ENCODE results near the gene C17orf75. TPM values are rescaled to one million over a fixed set of nuclear protein-coding genes. Genes with fewer than 3 reads are reported as not detected.
"Not testable (repeated sequence)": the region's sequence is repeated elsewhere in the genome, so short reads cannot be mapped to it uniquely, and the experiment has no call there.

C17orf75 gene
- 10 to 100 TPM; 12.5 to 13.4 TPM for total RNA-seq

GRCh38 chr17:32341857-32342602 lies at the start of gene C17orf75:
TSS of gene C17orf75 (minus strand) at chr17:32342173. CDS start at chr17:32342139, 34 bp downstream.
- peak; percentile 81 for DNase-seq
- Histone ChIP-seq H3K27me3 (no peaks in the 10 kb centered on the region), H3K9me3 (no peaks in the 10 kb centered on the region), H3K36me3 (no peaks in the 10 kb centered on the region), H3K4me1 (peaks cover 5% of the 10 kb centered on the region), H3K4me3 (peak within 1 kb of the TSS; percentile 49), H3K27ac (peak within 1 kb of the TSS; percentile 80), H3K9ac (ENCODE audit: low read depth in 2 of 2, low read length in 2 of 2) (peak within 1 kb of the TSS; percentile 57 to 83)
- intact Hi-C loops (cut with DNase I): loop anchor here (10.0 kb wide), 1 partner anchor 103 kb away; the partner anchor contains the start of gene PSMD11
- TF ChIP-seq CTCF (IDR thresholded peaks at IDR 0.05): no peak

- no peak for TF ChIP-seq CTCF (IDR thresholded peaks at IDR 0.05)
- intact Hi-C loops (cut with DNase I): no loop called here
- Histone ChIP-seq H3K27ac (no peak overlapping the region), H3K9ac (ENCODE audit: low read depth in 2 of 2, low read length in 2 of 2) (no peak overlapping the region), H3K9me3 (no peaks in the 10 kb centered on the region), H3K4me1 (no peaks in the 10 kb centered on the region), H3K27me3 (no peaks in the 10 kb centered on the region), H3K4me3 (no peak overlapping the region), H3K36me3 (no peaks in the 10 kb centered on the region)
- DNase-seq: no peak
Measured at GRCh38 chr17:32388613-32389459, 46.9 kb upstream of the C17orf75 start.

- intact Hi-C loops (cut with DNase I); H3K4me3 ChIP-seq: not testable (repeated sequence)
Measured at GRCh38 chr17:32388128-32388527, 46.2 kb upstream of the C17orf75 start.

GRCh38 chr17:32386844-32387243 lies 44.9 kb upstream of the C17orf75 start:
- Histone ChIP-seq H3K27me3 (no peaks in the 10 kb centered on the region), H3K4me1 (no peaks in the 10 kb centered on the region), H3K27ac (no peak overlapping the region), H3K4me3 (no peak overlapping the region), H3K9ac (ENCODE audit: low read depth in 2 of 2, low read length in 2 of 2) (no peak overlapping the region), H3K36me3 (no peaks in the 10 kb centered on the region), H3K9me3 (no peaks in the 10 kb centered on the region)
- no peak for TF ChIP-seq CTCF (IDR thresholded peaks at IDR 0.05)
- intact Hi-C loops (cut with DNase I): no loop called here
- DNase-seq: no peak

More at GRCh38 chr17:32388128-32388527, 46.2 kb upstream of the C17orf75 start:
- H3K9ac ChIP-seq (ENCODE audit: low read depth in 2 of 2, low read length in 2 of 2); DNase-seq; H3K9me3 ChIP-seq; H3K36me3 ChIP-seq; H3K27me3 ChIP-seq; H3K27ac ChIP-seq; H3K4me1 ChIP-seq: not testable (repeated sequence)

GRCh38 chr17:32385971-32386370 lies 44.0 kb upstream of the C17orf75 start:
- H3K36me3 ChIP-seq: no peaks in the 10 kb centered on the region
- H3K27me3 ChIP-seq: no peaks in the 10 kb centered on the region

More at GRCh38 chr17:32385971-32386370, 44.0 kb upstream of the C17orf75 start:
- DNase-seq: no peak
- Histone ChIP-seq H3K27ac (no peak overlapping the region), H3K9ac (ENCODE audit: low read depth in 2 of 2, low read length in 2 of 2) (no peak overlapping the region), H3K4me1 (no peaks in the 10 kb centered on the region), H3K4me3 (no peak overlapping the region), H3K9me3 (no peaks in the 10 kb centered on the region)
- TF ChIP-seq CTCF (IDR thresholded peaks at IDR 0.05): no peak
- intact Hi-C loops (cut with DNase I): no loop called here

All from colonic mucosa (tissue), 4 donors.